H9 (cell line): ENCODE data around the gene PROK1. TPM values are rescaled to one million over a fixed set of nuclear protein-coding genes. Genes with fewer than 3 reads are reported as not detected.

ENCODE experiments used
- DNase-seq: peaks from one replicate; pipeline ENCODE4 v3.0.0-alpha.2; 2017
- H2AFZ ChIP-seq: one replicate; pipeline ENCODE4 v1.6.1; 2013; ENCODE audit warnings: mild to moderate bottlenecking, low read length, control low read depth, moderate library complexity
- H2AK5ac ChIP-seq: 2 replicates; pipeline ENCODE4 v1.6.1; 2013; ENCODE audit warnings: low read length, control low read depth, mixed read lengths; ENCODE audit not compliant: insufficient read length
- H2BK120ac ChIP-seq: one replicate; pipeline ENCODE4 v1.6.1; 2013; ENCODE audit warnings: low read depth, mild to moderate bottlenecking, low read length, control low read depth, inconsistent platforms; ENCODE audit not compliant: poor library complexity, severe bottlenecking
- H2BK12ac ChIP-seq: 2 replicates; pipeline ENCODE4 v1.6.1; 2013; ENCODE audit warnings: low read length, control low read depth, mixed read lengths, low read depth; ENCODE audit not compliant: insufficient read length
- H2BK15ac ChIP-seq: 2 replicates; pipeline ENCODE4 v1.6.1; 2013; ENCODE audit warnings: low read depth, low read length, control low read depth
- H2BK20ac ChIP-seq: one replicate; pipeline ENCODE4 v1.6.1; 2013; ENCODE audit warnings: low read depth, mild to moderate bottlenecking, low read length, control low read depth, inconsistent platforms; ENCODE audit not compliant: poor library complexity, severe bottlenecking
- H2BK5ac ChIP-seq: 2 replicates; pipeline ENCODE4 v1.6.1; 2013; ENCODE audit warnings: low read length, control low read depth, mixed read lengths; ENCODE audit not compliant: insufficient read length
- H3K14ac ChIP-seq: 2 replicates; pipeline ENCODE4 v1.6.1; 2013; ENCODE audit warnings: low read length, control low read depth; ENCODE audit not compliant: insufficient read depth
- H3K18ac ChIP-seq: 2 replicates; pipeline ENCODE4 v1.6.1; 2013; ENCODE audit warnings: low read depth, mild to moderate bottlenecking, mixed read lengths, low read length, control low read depth; ENCODE audit not compliant: insufficient read length
- H3K23ac ChIP-seq: 2 replicates; pipeline ENCODE4 v1.6.1; 2013; ENCODE audit warnings: low read length, control low read depth, mixed read lengths, low read depth; ENCODE audit not compliant: insufficient read length
- H3K23me2 ChIP-seq: 2 replicates; pipeline ENCODE4 v1.6.1; 2013; ENCODE audit warnings: low read depth, mild to moderate bottlenecking, mixed read lengths, low read length, control low read depth; ENCODE audit not compliant: insufficient read length, poor library complexity, severe bottlenecking
- H3K27ac ChIP-seq: 2 replicates; pipeline ENCODE4 v1.5.1; 2013; ENCODE audit warnings: low read length, control low read depth, mixed read lengths, low read depth; ENCODE audit not compliant: insufficient read length
- H3K27me3 ChIP-seq: 2 replicates; pipeline ENCODE4 v1.6.1; 2013; ENCODE audit warnings: low read length, control low read depth, inconsistent platforms; ENCODE audit not compliant: insufficient read depth
- H3K4ac ChIP-seq: 2 replicates; pipeline ENCODE4 v1.6.1; 2013; ENCODE audit warnings: low read depth, mild to moderate bottlenecking, control low read depth, inconsistent platforms, low read length, moderate library complexity
- H3K4me1 ChIP-seq: 2 replicates; pipeline ENCODE4 v1.6.1; 2013; ENCODE audit warnings: low read length, control low read depth, inconsistent platforms; ENCODE audit not compliant: insufficient read depth
- H3K4me2 ChIP-seq: 2 replicates; pipeline ENCODE4 v1.6.1; 2013; ENCODE audit warnings: low read length, control low read depth, mixed read lengths; ENCODE audit not compliant: insufficient read length, insufficient read depth
- H3K56ac ChIP-seq: 2 replicates; pipeline ENCODE4 v1.6.1; 2013; ENCODE audit warnings: low read depth, mild to moderate bottlenecking, mixed read lengths, low read length, control low read depth; ENCODE audit not compliant: insufficient read length
- H3K79me1 ChIP-seq: 2 replicates; pipeline ENCODE4 v1.6.1; 2013; ENCODE audit warnings: low read depth, mild to moderate bottlenecking, moderate library complexity, low read length, control low read depth, inconsistent platforms; ENCODE audit not compliant: insufficient read depth, poor library complexity, severe bottlenecking
- H3K79me2 ChIP-seq: 2 replicates; pipeline ENCODE4 v1.6.1; 2013; ENCODE audit warnings: low read length, control low read depth, inconsistent platforms; ENCODE audit not compliant: insufficient read depth
- H3K9ac ChIP-seq: 2 replicates; pipeline ENCODE4 v1.6.1; 2013; ENCODE audit warnings: low read length, control low read depth, mixed read lengths; ENCODE audit not compliant: insufficient read length; ENCODE audit errors: extremely low read depth
- H3K9me3 ChIP-seq: one replicate; pipeline ENCODE4 v1.6.1; 2013; ENCODE audit warnings: low read depth, low read length, inconsistent platforms; ENCODE audit not compliant: control insufficient read depth
- H3T11ph ChIP-seq: one replicate; pipeline ENCODE4 v1.6.1; 2013; ENCODE audit warnings: mild to moderate bottlenecking, low read length, control low read depth, inconsistent platforms
- H4K20me1 ChIP-seq: one replicate; pipeline ENCODE4 v1.6.1; 2013; ENCODE audit not compliant: control insufficient read depth, insufficient read length, insufficient read depth
- H4K5ac ChIP-seq: 2 replicates; pipeline ENCODE4 v1.6.1; 2013; ENCODE audit warnings: low read depth, mild to moderate bottlenecking, mixed read lengths, low read length, control low read depth; ENCODE audit not compliant: insufficient read length
- H4K8ac ChIP-seq: replicated peaks from 2 replicates; pipeline ENCODE4 v1.6.1; 2013; ENCODE audit warnings: low read length, control low read depth, mixed read lengths, low read depth; ENCODE audit not compliant: insufficient read length
- H4K91ac ChIP-seq: 2 replicates; pipeline ENCODE4 v1.6.1; 2013; ENCODE audit warnings: low read depth, mild to moderate bottlenecking, moderate library complexity, mixed read lengths, low read length, control low read depth; ENCODE audit not compliant: insufficient read length
- H3K27ac Mint-ChIP-seq, 3 experiments: 2 replicates in 2 of 3; 3 replicates in 1 of 3; pipeline ENCODE4 v1.8.0; 2020 to 2021; ENCODE audit warnings: mixed read lengths in 3 of 3, mild to moderate bottlenecking in 1 of 3, moderate library complexity in 1 of 3
- H3K27me3 Mint-ChIP-seq: 2 replicates; pipeline ENCODE4 v1.8.0; 2021; ENCODE audit warnings: low read depth, mild to moderate bottlenecking, moderate library complexity, mixed read lengths
- H3K36me3 Mint-ChIP-seq, 3 experiments: 2 replicates in 2 of 3; 3 replicates in 1 of 3; pipeline ENCODE4 v1.8.0; 2020 to 2021; ENCODE audit warnings: low read depth in 3 of 3, mixed read lengths in 3 of 3; ENCODE audit not compliant: insufficient read depth in 1 of 3
- H3K4me1 Mint-ChIP-seq, 2 experiments: 2 replicates each; pipeline ENCODE4 v1.8.0; 2020; ENCODE audit warnings: mixed read lengths in 2 of 2
- H3K4me3 Mint-ChIP-seq, 2 experiments: 2 replicates in 1 of 2; 3 replicates in 1 of 2; pipeline ENCODE4 v1.8.0; 2020 to 2021; ENCODE audit warnings: mild to moderate bottlenecking in 2 of 2, mixed read lengths in 2 of 2, moderate library complexity in 1 of 2
- H3K9me3 Mint-ChIP-seq, 2 experiments: 2 replicates in 1 of 2; 3 replicates in 1 of 2; pipeline ENCODE4 v1.8.0; 2020; ENCODE audit warnings: mild to moderate bottlenecking in 2 of 2, mixed read lengths in 2 of 2, moderate library complexity in 1 of 2
- CTCF ChIP-seq: fragments of 200-600 bp; sonication (generic); conservative IDR thresholded peaks from 3 replicates; pipeline ENCODE4 v1.8.0; 2021; ENCODE audit warnings: antibody characterized with exemption, mild to moderate bottlenecking
- WGBS: extraction: QIAGEN DNeasy Blood & Tissue Kit; methylation state at CpG from one replicate; pipeline ENCODE4 v1.1.7; 2013; ENCODE audit warnings: missing lambda C conversion rate, low lambda C conversion rate, mixed read lengths; ENCODE audit not compliant: insufficient read length; ENCODE audit errors: extremely low coverage; 5-methylcytosine and 5-hydroxymethylcytosine counted together
- total RNA-seq: library from RNA; stranded (reverse); gene quantifications from 2 replicates; pipeline ENCODE4 v1.2.1, GENCODE V29; 2021

Gene PROK1
- total RNA-seq, 1 experiment from 2014 or later = not detected

GRCh38 chr1:110403805-110404204, 47.1 kb upstream of the PROK1 start:
- Histone ChIP-seq H2BK15ac (no peak overlapping the region), H4K91ac (no peak overlapping the region), H4K5ac (no peak overlapping the region), H3K4me1 (no peaks in the 10 kb centered on the region), H3K14ac (no peak overlapping the region), H3K79me1 (peaks cover 2% of the 10 kb centered on the region), H3K23me2 (peaks cover 14% of the 10 kb centered on the region), H3K79me2 (no peaks in the 10 kb centered on the region; the same call in 1 of the 2 replicates), H3K9me3 (no peaks in the 10 kb centered on the region), H3K56ac (no peak overlapping the region), H2BK20ac (no peak overlapping the region), H2BK120ac (no peak overlapping the region), H2BK5ac (no peak overlapping the region), H4K8ac (no peak overlapping the region), H3K27ac (no peak overlapping the region), H3K9ac (no peak overlapping the region), H3K18ac (no peak overlapping the region), H3K4ac (no peak overlapping the region), H2BK12ac (no peak overlapping the region), H2AFZ (no peak overlapping the region), H2AK5ac (no peak overlapping the region), H3K27me3 (no peaks in the 10 kb centered on the region), H3K4me2 (no peak overlapping the region), H4K20me1 (no peaks in the 10 kb centered on the region), H3T11ph (no peak overlapping the region), H3K23ac (no peak overlapping the region)
- no peaks in the 10 kb centered on the region; a peak in 1 of 5 replicates for H3K9me3 Mint-ChIP-seq
- peaks cover 9 to 55% (median 19%) of the 10 kb centered on the region in 3 experiments for H3K36me3 Mint-ChIP-seq
- peaks cover 4% of the 10 kb centered on the region; the same call in 1 of the 2 replicates for H3K27me3 Mint-ChIP-seq
- H3K4me1 Mint-ChIP-seq = peaks cover 7 to 14% of the 10 kb centered on the region in 2 experiments; a peak in 3 of 4 replicates
- TF ChIP-seq CTCF = no peak
- no CpG with 5 or more reads among the region's 5 CpGs for WGBS
- no peak overlapping the region for H3K27ac Mint-ChIP-seq
- H3K4me3 Mint-ChIP-seq = no peak overlapping the region
- no peak for DNase-seq
